GM12872 (cell line): ENCODE measurements around the gene EPB41L4B.

Experiments used
- TF ChIP-seq, protein P1 (sequence below): IDR thresholded peaks from 3 replicates; pipeline ENCODE4 v1.5.1; 2011; ENCODE audit warnings: low read depth, mild to moderate bottlenecking, low read length, moderate library complexity; ENCODE audit not compliant: insufficient read depth

Gene EPB41L4B

DNA sequence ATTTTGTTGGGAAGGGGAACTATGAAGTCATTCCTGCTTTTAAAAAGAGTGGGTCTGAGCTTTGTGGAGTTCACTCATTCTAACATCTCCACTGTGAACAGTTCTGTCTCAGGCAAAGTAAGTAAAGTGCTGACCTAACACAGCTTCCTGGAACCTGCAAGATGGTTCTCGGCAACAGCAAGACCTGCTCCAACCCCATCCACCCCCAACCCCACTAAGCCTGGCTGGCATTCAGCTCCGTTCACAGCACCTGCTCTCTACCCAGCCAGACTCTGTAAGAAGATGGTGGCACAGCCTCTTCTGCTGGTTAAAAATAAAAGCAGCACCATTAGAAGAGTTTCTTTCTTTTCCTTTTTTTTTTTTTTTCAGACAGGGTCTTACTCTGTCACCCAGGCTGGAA, 42.0 kb downstream of the EPB41L4B start:
- TF ChIP-seq, protein P1, sequence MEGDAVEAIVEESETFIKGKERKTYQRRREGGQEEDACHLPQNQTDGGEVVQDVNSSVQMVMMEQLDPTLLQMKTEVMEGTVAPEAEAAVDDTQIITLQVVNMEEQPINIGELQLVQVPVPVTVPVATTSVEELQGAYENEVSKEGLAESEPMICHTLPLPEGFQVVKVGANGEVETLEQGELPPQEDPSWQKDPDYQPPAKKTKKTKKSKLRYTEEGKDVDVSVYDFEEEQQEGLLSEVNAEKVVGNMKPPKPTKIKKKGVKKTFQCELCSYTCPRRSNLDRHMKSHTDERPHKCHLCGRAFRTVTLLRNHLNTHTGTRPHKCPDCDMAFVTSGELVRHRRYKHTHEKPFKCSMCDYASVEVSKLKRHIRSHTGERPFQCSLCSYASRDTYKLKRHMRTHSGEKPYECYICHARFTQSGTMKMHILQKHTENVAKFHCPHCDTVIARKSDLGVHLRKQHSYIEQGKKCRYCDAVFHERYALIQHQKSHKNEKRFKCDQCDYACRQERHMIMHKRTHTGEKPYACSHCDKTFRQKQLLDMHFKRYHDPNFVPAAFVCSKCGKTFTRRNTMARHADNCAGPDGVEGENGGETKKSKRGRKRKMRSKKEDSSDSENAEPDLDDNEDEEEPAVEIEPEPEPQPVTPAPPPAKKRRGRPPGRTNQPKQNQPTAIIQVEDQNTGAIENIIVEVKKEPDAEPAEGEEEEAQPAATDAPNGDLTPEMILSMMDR, result no peak

DNA sequence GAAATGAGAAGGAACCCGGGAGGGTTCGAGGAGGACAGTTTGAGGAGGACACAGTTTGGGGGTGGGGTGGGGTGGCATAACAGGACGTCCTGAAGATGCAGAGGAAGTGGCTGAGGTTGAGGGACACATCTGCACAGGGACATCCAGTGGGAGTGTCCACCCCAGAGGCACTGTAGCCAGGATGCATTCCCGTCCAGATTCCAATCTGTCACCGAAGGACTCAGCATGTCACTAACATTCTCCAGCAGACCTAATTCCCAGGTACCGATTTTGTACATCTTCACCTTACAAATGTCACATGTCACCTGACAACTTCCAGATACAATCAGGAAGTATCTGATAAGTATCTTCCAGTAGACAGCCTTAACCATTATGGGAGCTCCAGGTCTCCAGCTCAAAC, 42.6 kb downstream of the EPB41L4B start:
- TF ChIP-seq, protein P1, result no peak

DNA sequence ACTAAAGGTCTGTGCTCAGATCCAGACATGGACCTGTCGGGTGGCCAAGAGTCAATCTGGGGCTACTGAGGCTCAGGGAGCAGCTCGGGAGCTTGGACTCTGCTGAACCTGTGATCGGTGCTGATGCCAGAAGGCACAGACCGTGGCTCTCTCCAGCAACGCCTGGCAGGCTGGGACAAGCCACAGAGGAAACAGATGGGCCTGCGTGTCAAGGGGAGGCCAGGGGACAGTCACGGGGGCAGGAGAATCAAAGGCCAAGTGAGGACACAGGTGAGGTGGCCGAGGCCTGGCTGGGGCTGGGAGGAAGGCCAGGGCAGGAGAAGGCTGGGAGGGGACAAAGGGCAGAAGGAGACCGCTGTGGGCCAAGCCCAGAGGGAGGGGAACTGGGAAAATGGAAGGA, 43.4 kb downstream of the EPB41L4B start:
- TF ChIP-seq, protein P1, result no peak

DNA sequence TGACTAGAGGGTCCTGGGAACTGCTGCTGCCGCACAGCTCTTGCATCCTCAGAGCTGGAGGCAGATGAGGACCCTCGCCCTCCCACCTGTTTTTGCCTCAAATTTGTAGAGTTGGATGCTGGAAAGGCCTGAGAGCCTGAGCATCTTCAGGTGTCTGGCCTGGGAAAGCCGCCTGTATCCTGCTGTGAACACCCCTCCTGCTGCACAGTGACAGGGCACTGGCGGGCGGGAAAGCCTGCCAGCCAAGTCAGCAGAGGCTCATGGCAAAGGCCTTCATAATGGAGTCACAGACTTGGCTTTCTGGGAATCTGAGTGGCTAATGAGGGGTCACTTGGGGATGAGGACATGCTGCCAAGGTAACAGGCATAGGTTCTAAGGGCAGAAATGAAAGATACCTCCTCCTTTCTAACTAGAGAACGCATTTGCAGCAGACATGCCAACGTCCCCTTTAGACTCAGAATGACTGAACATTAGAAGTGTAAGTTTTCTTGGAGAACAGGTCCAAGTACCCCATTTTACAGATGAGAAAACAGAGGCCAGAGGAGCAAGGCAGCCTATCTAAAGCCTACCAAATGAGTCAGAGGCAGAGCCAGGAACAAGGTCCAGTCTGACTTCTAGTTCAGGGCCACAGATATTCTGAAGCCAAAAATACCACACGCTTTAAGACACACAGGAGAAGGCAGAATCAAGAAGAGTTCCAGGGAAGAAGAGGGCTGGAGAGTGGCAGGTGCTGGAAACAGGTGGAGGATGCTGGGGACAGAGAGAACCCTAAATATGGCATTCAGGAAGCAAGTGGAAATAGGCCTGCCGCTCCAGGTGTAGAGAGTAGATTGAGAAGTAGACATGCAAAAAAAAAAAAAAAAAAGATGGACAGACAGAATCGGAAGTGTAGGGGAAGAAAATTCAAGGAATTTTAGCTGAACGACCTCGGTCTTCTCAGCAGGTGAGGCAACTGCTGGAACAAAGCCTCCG, 44.1 kb downstream of the EPB41L4B start:
- TF ChIP-seq, protein P1, result no peak

DNA sequence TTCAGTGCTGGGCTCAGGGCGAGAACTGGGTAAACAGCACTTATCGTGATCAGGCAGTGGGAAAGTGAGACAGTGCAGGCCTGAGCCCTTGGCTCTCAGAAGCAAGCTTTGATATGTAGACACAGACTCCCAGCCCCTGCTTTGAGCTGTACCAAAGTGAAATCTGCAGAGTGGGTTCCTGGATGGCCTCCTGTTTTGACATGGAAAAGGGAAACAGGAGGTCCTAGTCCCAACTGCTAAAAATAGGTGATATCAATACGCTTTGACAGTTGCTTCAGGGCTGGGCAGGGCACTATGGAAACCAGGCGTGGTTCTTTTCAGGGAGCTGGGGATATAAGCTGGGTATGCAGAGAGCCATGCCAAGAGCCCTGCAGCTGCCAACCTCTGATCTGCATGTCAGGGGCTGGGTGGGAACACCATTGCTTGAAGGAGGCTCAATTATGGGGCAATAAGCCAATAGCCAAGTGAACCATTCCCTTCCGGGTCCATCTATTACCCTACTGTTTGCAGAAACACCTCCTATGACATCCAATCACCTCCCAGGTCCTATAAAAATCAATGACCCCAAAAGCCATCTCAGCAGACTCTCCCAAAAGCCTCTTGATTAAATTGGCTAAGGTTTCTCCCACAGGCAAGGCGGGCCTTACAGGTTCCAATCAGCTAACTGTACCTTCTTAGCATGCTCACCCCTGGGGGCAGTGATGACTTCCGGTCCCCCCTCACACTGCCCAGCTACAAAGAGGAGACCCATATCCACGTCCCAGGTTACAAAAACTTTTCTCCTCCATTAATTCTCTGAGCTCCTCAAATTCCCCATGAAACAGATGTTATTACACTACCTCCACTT, 45.8 kb downstream of the EPB41L4B start:
- TF ChIP-seq, protein P1, result no peak

DNA sequence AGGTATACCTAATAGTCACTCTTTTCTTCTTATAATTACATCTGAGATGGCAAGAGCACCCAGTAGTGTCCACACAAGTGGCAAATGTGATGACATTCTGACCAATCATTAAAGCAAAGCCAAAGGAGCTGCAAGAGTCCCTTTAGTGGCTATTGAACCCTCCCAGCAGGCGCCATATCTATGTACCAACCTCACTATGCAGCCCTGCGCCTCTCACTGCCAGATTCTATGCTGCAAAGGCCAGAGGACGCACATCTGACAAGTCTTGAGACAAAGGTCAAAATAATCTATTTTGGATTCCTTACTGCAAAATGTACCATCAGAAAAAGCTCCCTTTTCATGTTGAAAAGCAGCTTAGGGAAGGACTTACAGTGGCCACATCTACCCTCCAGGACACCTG, 47.0 kb downstream of the EPB41L4B start:
- TF ChIP-seq, protein P1, result no peak

DNA sequence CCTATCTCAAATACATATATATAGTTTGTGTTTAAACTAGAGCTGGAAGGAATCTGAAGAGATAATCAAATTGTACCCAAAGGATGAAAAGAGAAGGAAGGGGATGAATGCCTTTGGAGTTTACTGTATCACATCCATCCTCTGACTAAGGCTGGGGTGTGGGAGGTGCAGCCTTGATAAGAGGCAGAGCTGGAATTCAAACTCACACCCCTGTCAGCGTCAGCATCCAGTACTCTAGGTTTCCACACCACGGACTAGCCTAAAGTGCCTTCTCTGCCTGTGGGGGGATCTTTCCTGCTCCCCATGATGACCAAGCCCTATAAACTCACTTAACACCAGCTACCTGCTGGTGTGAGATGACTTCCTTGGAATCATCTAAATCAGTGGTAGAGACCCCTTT, 48.1 kb downstream of the EPB41L4B start:
- TF ChIP-seq, protein P1, result no peak
